Measurements from ENCODE around the gene MBNL3.
A peak's percentile ranks its signal among the peaks of the same experiment; 100 is the strongest.
"Not testable (repeated sequence)": the region's sequence is repeated elsewhere in the genome, so short reads cannot be mapped to it uniquely, and the experiment has no call there.

MBNL3 gene

DNA sequence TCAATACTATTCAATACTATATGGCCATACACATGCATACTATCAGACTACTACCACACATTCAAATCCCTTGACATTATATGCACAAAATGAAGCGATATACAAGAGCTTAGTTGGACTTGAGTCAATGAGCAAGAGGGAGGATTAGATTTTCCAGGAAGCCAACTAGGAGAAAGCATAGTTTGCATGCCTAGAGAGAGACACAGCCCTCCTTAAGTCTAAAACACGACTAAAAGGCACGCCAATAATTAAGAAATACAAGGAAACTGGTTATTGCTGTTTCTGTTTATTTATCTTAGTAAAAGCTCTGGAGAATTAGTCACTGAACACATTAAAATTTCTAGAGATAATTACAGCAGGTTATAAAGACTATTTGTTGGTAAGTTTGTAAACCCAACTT is 21.8 kb downstream of the MBNL3 start:
- no peak for DNase-seq
- TF ChIP-seq POLR2A (IDR thresholded peaks at IDR 0.05; ENCODE audit: low read length): no peak
- TF ChIP-seq GATA1 (IDR thresholded peaks at IDR 0.05; ENCODE audit: low read depth, low read length): no peak

DNA sequence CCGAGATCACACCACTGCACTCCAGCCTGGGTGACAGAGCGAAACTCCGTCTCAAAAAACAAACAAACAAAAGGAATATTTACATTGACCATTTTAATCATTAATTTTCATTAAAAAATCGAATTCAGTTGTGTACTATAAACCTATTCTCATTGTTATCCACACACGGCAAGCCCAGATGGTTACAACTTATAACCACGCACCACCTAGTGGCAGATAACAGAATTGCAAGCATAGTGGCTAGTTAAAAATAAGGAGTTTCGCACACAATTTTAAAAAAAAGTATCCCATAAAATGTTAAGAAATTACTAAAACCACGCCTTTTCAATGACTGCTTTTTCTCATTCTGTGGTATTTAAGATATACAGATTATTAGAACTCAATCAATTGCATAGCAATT is 25.4 kb downstream of the MBNL3 start:
- no peak for TF ChIP-seq GATA1 (IDR thresholded peaks at IDR 0.05; ENCODE audit: low read depth, low read length)
- TF ChIP-seq POLR2A (IDR thresholded peaks at IDR 0.05; ENCODE audit: low read length): no peak
- peak; percentile 61 to 70 for DNase-seq

GRCh38 chrX:132461886-132462285 is 27.0 kb downstream of the MBNL3 start:
- DNase-seq: no peak
- no peak for TF ChIP-seq GATA1 (IDR thresholded peaks at IDR 0.05; ENCODE audit: low read depth, low read length)
- no peak for TF ChIP-seq POLR2A (IDR thresholded peaks at IDR 0.05; ENCODE audit: low read length)

- no peak for DNase-seq
Observed at GRCh38 chrX:132452911-132453550, 35.8 kb downstream of the MBNL3 start.

DNA sequence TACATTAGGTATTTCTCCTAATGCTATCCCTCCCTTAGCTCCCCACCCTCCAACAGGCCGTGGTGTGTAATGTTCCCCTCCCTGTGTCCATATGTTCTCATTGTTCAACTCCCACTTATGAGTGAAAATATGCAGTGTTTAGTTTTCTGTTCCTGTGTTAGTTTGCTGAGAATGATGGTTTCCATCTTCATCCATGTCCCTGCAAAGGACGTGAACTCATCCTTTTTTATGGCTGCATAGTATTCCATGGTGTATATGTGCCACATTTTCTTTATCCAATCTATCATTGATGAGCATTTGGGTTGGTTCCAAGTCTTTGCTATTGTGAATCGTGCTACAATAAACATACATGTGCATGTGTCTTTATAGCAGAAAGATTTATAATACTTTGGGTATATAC is 42.9 kb downstream of the MBNL3 start:
- not testable (repeated sequence) for DNase-seq

More at GRCh38 chrX:132452911-132453550, 35.8 kb downstream of the MBNL3 start:
- TF ChIP-seq GATA1 (IDR thresholded peaks at IDR 0.05; ENCODE audit: low read depth, low read length) (no peak), POLR2A (IDR thresholded peaks at IDR 0.05; ENCODE audit: low read length) (no peak)

DNA sequence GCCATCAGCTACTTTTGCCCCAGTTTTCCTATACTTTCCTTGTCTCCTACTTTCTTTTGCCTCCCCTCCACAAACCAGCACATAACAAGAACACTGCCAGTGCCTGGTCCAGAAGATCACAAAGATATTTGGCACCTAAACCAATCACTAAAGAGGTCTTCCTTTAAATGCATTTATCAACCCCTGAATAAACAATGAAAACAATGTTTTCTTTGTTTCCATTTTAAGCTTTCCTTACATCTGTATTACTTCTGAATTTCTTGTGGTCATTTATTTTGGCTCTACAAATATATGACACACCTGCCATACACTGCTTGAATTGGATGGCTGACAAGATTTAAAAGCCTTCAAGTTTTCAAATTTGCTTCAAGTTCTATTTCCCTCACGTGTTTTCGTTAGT is 43.9 kb downstream of the MBNL3 start:
- TF ChIP-seq GATA1 (IDR thresholded peaks at IDR 0.05; ENCODE audit: low read depth, low read length) (no peak), POLR2A (IDR thresholded peaks at IDR 0.05; ENCODE audit: low read length) (no peak)
- DNase-seq: no peak

GRCh38 chrX:132443196-132444135 is 45.4 kb downstream of the MBNL3 start:
- TF ChIP-seq GATA1 (IDR thresholded peaks at IDR 0.05; ENCODE audit: low read depth, low read length) (peak; percentile 15), POLR2A (IDR thresholded peaks at IDR 0.05; ENCODE audit: low read length) (no peak)
- DNase-seq: peak in 1 of 2 experiments; percentile 33

- DNase-seq: peak in 1 of 2 experiments; percentile 1
Observed at GRCh38 chrX:132442691-132443090, 46.1 kb downstream of the MBNL3 start.

DNA sequence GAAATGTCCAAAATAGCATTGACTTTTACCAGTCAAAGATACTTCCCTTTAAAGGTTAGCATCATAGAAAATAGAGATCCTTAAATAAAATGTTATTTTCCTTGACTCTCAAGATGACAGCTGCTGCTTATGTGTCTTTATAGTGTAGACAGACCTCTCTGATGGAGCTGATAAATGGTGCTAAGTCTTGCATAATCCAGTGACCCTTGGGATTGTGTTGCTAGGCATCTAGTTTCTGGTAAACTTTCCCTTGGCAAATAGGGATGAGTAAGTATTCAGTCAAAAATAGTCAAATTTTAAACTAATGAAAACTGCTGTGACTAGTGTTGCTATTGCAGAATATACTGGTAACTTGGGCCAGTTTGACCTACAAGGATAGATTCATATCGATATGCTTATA is 53.6 kb downstream of the MBNL3 start:
- no peak for TF ChIP-seq POLR2A (IDR thresholded peaks at IDR 0.05; ENCODE audit: low read length)
- no peak for TF ChIP-seq GATA1 (IDR thresholded peaks at IDR 0.05; ENCODE audit: low read depth, low read length)
- DNase-seq: no peak

More at GRCh38 chrX:132442691-132443090, 46.1 kb downstream of the MBNL3 start:
- TF ChIP-seq GATA1 (IDR thresholded peaks at IDR 0.05; ENCODE audit: low read depth, low read length) (no peak), POLR2A (IDR thresholded peaks at IDR 0.05; ENCODE audit: low read length) (no peak)

GRCh38 chrX:132433551-132433950 is 55.3 kb downstream of the MBNL3 start:
- TF ChIP-seq POLR2A (IDR thresholded peaks at IDR 0.05; ENCODE audit: low read length): no peak
- TF ChIP-seq GATA1 (IDR thresholded peaks at IDR 0.05; ENCODE audit: low read depth, low read length): no peak
- DNase-seq: no peak

- TF ChIP-seq GATA1 (IDR thresholded peaks at IDR 0.05; ENCODE audit: low read depth, low read length) (no peak), POLR2A (IDR thresholded peaks at IDR 0.05; ENCODE audit: low read length) (no peak)
- no peak for DNase-seq
Observed at GRCh38 chrX:132433001-132433400, 55.8 kb downstream of the MBNL3 start.

DNA sequence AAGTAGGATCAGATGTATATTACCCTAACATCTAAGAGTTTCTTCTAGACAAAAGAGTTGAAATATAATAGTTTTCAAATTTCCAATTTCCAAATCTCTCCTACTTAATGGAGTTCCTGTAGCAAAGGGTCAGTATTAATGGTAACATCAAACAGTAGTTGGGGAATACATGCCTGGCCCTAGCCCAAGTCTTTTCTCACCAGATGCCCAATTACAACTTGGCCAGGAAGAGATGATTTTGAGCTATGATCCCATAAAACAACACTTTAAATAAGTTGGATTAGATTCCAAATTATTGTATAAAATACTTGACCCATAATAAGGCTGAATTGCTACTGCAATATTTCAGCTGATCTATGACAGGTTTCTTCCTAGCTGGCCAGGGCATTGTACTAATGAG is 59.9 kb downstream of the MBNL3 start:
- no peak for DNase-seq
- TF ChIP-seq POLR2A (IDR thresholded peaks at IDR 0.05; ENCODE audit: low read length): no peak
- TF ChIP-seq GATA1 (IDR thresholded peaks at IDR 0.05; ENCODE audit: low read depth, low read length): no peak

DNA sequence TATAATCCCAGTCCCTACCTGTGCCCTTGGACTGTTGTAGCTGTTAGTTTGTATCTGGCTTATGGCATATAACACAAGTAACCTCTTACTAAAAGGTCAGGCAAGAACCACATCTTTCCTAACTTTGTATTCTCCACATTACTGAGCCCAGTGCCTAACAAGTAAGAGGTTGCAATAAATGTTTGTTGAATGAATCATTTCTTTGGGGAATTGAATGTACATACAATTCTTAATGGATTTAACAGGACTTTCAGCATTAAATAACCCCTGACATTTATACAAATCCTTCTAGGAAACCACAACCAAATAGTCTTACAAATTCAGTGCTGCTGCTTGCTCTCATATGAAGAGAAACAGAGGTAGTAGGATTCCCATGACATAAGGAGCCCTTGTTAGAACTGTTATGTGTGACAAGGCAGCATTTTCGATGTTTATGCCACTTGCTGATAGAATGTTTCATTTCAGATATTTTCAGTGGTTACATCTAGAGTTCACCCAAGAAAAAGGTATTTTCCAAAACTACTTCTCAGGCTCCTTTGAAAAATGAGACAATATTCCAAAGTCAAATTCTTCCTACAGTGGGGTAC is 62.0 kb downstream of the MBNL3 start:
- no peak for DNase-seq
- TF ChIP-seq POLR2A (IDR thresholded peaks at IDR 0.05; ENCODE audit: low read length): no peak
- TF ChIP-seq GATA1 (IDR thresholded peaks at IDR 0.05; ENCODE audit: low read depth, low read length): no peak

GRCh38 chrX:132425744-132426318 is 63.0 kb downstream of the MBNL3 start:
- no peak for TF ChIP-seq POLR2A (IDR thresholded peaks at IDR 0.05; ENCODE audit: low read length)
- no peak for TF ChIP-seq GATA1 (IDR thresholded peaks at IDR 0.05; ENCODE audit: low read depth, low read length)
- DNase-seq: no peak
